Spleen (tissue), 11 donors: Measurements from ENCODE around the gene KIZ. TPM values are rescaled to one million over a fixed set of nuclear protein-coding genes. Genes with fewer than 3 reads are reported as not detected.

ENCODE experiments used
- DNase-seq: peaks from one replicate; pipeline ENCODE4 v3.0.0-alpha.2; 2020
- H3K27ac ChIP-seq, 8 donors: fragments of 200-600 bp; sonication (generic) in 7 of 8; 1 replicate in 4 of 8; 2 replicates in 4 of 8; pipeline versions ENCODE4 v1.5.0 to v1.8.0; 2016 to 2021; ENCODE audit warnings: inconsistent platforms in 4 of 8, mild to moderate bottlenecking in 4 of 8, moderate library complexity in 1 of 8
- H3K27me3 ChIP-seq, 7 donors: fragments of 200-600 bp; sonication (generic) in 6 of 7; replicated peaks in 1 of 7; 1 replicate in 4 of 7; 2 replicates in 3 of 7; pipeline versions ENCODE4 v1.5.0 to v1.8.0; 2016 to 2021; ENCODE audit warnings: inconsistent platforms in 3 of 7, mild to moderate bottlenecking in 1 of 7
- H3K36me3 ChIP-seq, 6 donors: fragments of 200-600 bp; sonication (generic) in 5 of 6; 1 replicate in 4 of 6; 2 replicates in 2 of 6; pipeline versions ENCODE4 v1.5.0 to v1.8.0; 2016 to 2021; ENCODE audit warnings: inconsistent platforms in 2 of 6
- H3K4me1 ChIP-seq, 6 donors: fragments of 200-600 bp; sonication (generic) in 5 of 6; 1 replicate in 3 of 6; 2 replicates in 3 of 6; pipeline versions ENCODE4 v1.5.0 to v1.8.0; 2016 to 2021; ENCODE audit warnings: inconsistent platforms in 3 of 6
- H3K4me3 ChIP-seq, 8 donors: fragments of 200-600 bp; sonication (generic) in 7 of 8; 1 replicate in 4 of 8; 2 replicates in 4 of 8; pipeline versions ENCODE4 v1.5.0 to v1.8.0; 2016 to 2021; ENCODE audit warnings: inconsistent platforms in 4 of 8, mild to moderate bottlenecking in 4 of 8, moderate library complexity in 2 of 8
- H3K9me3 ChIP-seq, 8 donors: fragments of 200-600 bp; sonication (generic) in 7 of 8; 1 replicate in 4 of 8; 2 replicates in 4 of 8; pipeline versions ENCODE4 v1.5.0 to v1.8.0; 2016 to 2021; ENCODE audit warnings: inconsistent platforms in 4 of 8
- POLR2A ChIP-seq, 3 donors: fragments of 450-650 bp; IDR thresholded peaks; one replicate each; pipeline ENCODE4 v1.5.1; 2017; ENCODE audit warnings: antibody characterized with exemption in 3 of 3, mild to moderate bottlenecking in 1 of 3
- POLR2AphosphoS5 ChIP-seq, 3 donors: sonication (generic); formaldehyde crosslinking; IDR thresholded peaks; one replicate each; pipeline ENCODE4 v1.5.1; 2017; ENCODE audit warnings: antibody characterized with exemption in 3 of 3
- WGBS, 5 donors: extraction: QIAGEN DNeasy Blood & Tissue Kit in 3 of 5; methylation state at CpG; one replicate each; pipeline versions ENCODE4 v1.1.5 to v1.1.7; 2013 to 2018; 5-methylcytosine and 5-hydroxymethylcytosine counted together
- intact Hi-C: fragments of 100-400 bp; cut with DNase I; formaldehyde crosslinking; loops from one replicate; pipeline ENCODE4 v1.15.0; 2023; ENCODE audit warnings: low total_unique reads
- polyA plus RNA-seq, 3 donors: library from polyadenylated mRNA; stranded (reverse); fragments of 200-250 nt; gene quantifications; one replicate each; pipeline ENCODE4 v1.2.1, GENCODE V29; 2013
- total RNA-seq, 7 donors: library from RNA; depleted of rRNA in 3 of 7; stranded (reverse); fragments of >200 nt in 3 of 7; fragmentation: NEBNext Ultra II Directional in 4 of 7; extraction: Animal tissue kit (Norgen Biotek cat#: 25700) in 4 of 7; gene quantifications; one replicate each; pipeline versions ENCODE4 v1.1.0 to v1.2.1, GENCODE V29; 2016 to 2021
- TF ChIP-seq, protein P1 (sequence below), 11 experiments: fragments of 200-600 bp in 7 of 11; fragments of 450-650 bp in 4 of 11; sonication (generic) in 4 of 11; IDR thresholded peaks in 8 of 11; conservative IDR thresholded peaks in 3 of 11; 1 replicate in 7 of 11; 2 replicates in 4 of 11; pipeline versions ENCODE4 v1.4.0 to v1.8.0; 2016 to 2021; ENCODE audit warnings: antibody characterized with exemption in 11 of 11, inconsistent platforms in 4 of 11, mild to moderate bottlenecking in 1 of 11
- donor health status: healthy with polysubstance abuse.
- donor health status: DM: no; HTN: no; CAD: no; lungs with moderate emphysema.
- donor health status: DM: no; HTN: no; CAD: no.
- donor health status: Bipolar disorder and iron deficiency.
- donor health status: healthy.
- donor health status: DM: no; HTN: no; CAD: no.
- donor health status: DM: yes; HTN: yes; CAD: no.

KIZ gene
- total and polyA plus RNA-seq, 10 donors = 9.5 to 57.9 (median 20.2) TPM

DNA sequence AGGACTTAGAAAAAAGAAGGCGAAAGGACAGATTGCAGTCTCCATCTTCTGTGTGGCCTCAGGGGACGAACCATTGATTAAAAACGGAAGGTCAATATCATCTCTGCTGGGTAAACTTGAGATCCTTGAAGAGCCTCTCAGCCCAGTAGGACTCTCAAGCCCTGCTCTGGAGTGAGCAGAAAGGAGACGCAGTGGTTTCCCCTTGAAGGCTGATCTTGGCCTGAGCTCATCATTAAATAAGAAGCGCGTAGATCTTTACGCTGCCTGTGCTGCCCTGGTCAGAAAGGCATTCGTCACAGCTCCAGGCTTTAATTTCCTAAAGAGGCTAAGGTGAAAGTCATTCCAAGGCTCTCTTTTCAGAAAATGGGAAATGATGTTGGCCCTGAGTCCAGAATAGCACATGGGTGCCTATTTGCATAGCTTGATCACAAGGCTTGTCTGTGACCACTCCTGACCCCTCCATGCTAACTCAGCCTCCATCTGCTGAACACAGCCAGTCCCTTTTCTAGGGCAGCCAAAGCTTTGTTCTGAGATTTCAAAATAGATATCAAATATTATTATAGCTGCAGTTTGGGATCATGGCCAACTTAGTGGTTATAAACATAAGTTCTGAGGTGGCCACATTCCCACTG lies 148.0 kb downstream of the KIZ start:
- TF ChIP-seq POLR2A (IDR thresholded peaks at IDR 0.05) = no peak
- no peak for TF ChIP-seq POLR2AphosphoS5 (IDR thresholded peaks at IDR 0.05)
- TF ChIP-seq, protein P1, sequence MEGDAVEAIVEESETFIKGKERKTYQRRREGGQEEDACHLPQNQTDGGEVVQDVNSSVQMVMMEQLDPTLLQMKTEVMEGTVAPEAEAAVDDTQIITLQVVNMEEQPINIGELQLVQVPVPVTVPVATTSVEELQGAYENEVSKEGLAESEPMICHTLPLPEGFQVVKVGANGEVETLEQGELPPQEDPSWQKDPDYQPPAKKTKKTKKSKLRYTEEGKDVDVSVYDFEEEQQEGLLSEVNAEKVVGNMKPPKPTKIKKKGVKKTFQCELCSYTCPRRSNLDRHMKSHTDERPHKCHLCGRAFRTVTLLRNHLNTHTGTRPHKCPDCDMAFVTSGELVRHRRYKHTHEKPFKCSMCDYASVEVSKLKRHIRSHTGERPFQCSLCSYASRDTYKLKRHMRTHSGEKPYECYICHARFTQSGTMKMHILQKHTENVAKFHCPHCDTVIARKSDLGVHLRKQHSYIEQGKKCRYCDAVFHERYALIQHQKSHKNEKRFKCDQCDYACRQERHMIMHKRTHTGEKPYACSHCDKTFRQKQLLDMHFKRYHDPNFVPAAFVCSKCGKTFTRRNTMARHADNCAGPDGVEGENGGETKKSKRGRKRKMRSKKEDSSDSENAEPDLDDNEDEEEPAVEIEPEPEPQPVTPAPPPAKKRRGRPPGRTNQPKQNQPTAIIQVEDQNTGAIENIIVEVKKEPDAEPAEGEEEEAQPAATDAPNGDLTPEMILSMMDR (IDR thresholded peaks at IDR 0.05 in 8 of 11, conservative IDR thresholded peaks at IDR 0.05 in 3 of 11) = no peak
- Histone ChIP-seq H3K27ac (no peak overlapping the region), H3K4me3 (no peak overlapping the region), H3K9me3 (peaks cover 0 to 7% (median 0%) of the 10 kb centered on the region in 8 donors), H3K27me3 (peaks cover 0 to 18% (median 0%) of the 10 kb centered on the region in 7 donors), H3K4me1 (no peaks in the 10 kb centered on the region), H3K36me3 (no peaks in the 10 kb centered on the region)
- 86 to 96% (median 90%) methylated on average over 8 of the region's 8 CpGs for WGBS, 5 donors
- intact Hi-C loops = no loop called here
- no peak for DNase-seq

- H3K9me3 ChIP-seq = no peaks in the 10 kb centered on the region
- H3K27ac ChIP-seq = no peak overlapping the region
- H3K27me3 ChIP-seq = peaks cover 0 to 22% (median 0%) of the 10 kb centered on the region in 7 donors
- intact Hi-C loops = no loop called here
- 94 to 100% (median 97%) methylated on average over 2 of the region's 2 CpGs for WGBS, 5 donors
- no peak for DNase-seq
- no peaks in the 10 kb centered on the region for H3K36me3 ChIP-seq
- H3K4me1 ChIP-seq = no peaks in the 10 kb centered on the region
- H3K4me3 ChIP-seq = no peak overlapping the region
- TF ChIP-seq, protein P1 (IDR thresholded peaks at IDR 0.05 in 8 of 11, conservative IDR thresholded peaks at IDR 0.05 in 3 of 11) = no peak
- TF ChIP-seq POLR2A (IDR thresholded peaks at IDR 0.05) (no peak), POLR2AphosphoS5 (IDR thresholded peaks at IDR 0.05) (no peak)
Measured at GRCh38 chr20:21278829-21279228, 152.9 kb downstream of the KIZ start.

GRCh38 chr20:21279706-21280521 lies 154.0 kb downstream of the KIZ start:
- intact Hi-C loops = no loop called here
- Histone ChIP-seq H3K4me1 (no peaks in the 10 kb centered on the region), H3K9me3 (no peaks in the 10 kb centered on the region), H3K4me3 (no peak overlapping the region), H3K27ac (no peak overlapping the region), H3K36me3 (no peaks in the 10 kb centered on the region), H3K27me3 (peaks cover 0 to 11% (median 0%) of the 10 kb centered on the region in 7 donors)
- DNase-seq = no peak
- TF ChIP-seq, protein P1 (IDR thresholded peaks at IDR 0.05 in 8 of 11, conservative IDR thresholded peaks at IDR 0.05 in 3 of 11) = no peak
- no peak for TF ChIP-seq POLR2AphosphoS5 (IDR thresholded peaks at IDR 0.05)
- TF ChIP-seq POLR2A (IDR thresholded peaks at IDR 0.05) = no peak
- WGBS, 5 donors = 64 to 74% (median 67%) methylated on average over 7 of the region's 7 CpGs

GRCh38 chr20:21280522-21281016 lies 154.7 kb downstream of the KIZ start:
- no peak for DNase-seq
- Histone ChIP-seq H3K9me3 (peaks cover 0 to 2% (median 0%) of the 10 kb centered on the region in 8 donors), H3K27ac (no peak overlapping the region), H3K4me1 (no peaks in the 10 kb centered on the region), H3K4me3 (no peak overlapping the region), H3K27me3 (peaks cover 0 to 6% (median 0%) of the 10 kb centered on the region in 7 donors), H3K36me3 (no peaks in the 10 kb centered on the region)
- intact Hi-C loops = no loop called here
- 48 to 71% (median 55%) methylated on average over 3 of the region's 3 CpGs for WGBS, 5 donors
- TF ChIP-seq POLR2AphosphoS5 (IDR thresholded peaks at IDR 0.05) = no peak
- no peak for TF ChIP-seq POLR2A (IDR thresholded peaks at IDR 0.05)
- TF ChIP-seq, protein P1 (IDR thresholded peaks at IDR 0.05 in 8 of 11, conservative IDR thresholded peaks at IDR 0.05 in 3 of 11) = no peak
